SH-SY5Y (cell line): ENCODE measurements around the gene CDC42SE2.

ENCODE experiments used
- GATA2 ChIP-seq: IDR thresholded peaks from 2 replicates; pipeline ENCODE4 v1.6.1; 2011; ENCODE audit warnings: mild to moderate bottlenecking, low read depth, low read length
- GATA3 ChIP-seq: IDR thresholded peaks from 2 replicates; pipeline ENCODE4 v1.6.1; 2011; ENCODE audit warnings: low read depth, mild to moderate bottlenecking, low read length, moderate library complexity

GRCh38 chr5:131406076-131406475, 142.2 kb downstream of the CDC42SE2 start:
- no peak for TF ChIP-seq GATA2
- no peak for TF ChIP-seq GATA3
